ELR (cell line): ENCODE data around the gene ATL3.
"Not testable (repeated sequence)": the region's sequence is repeated elsewhere in the genome, so short reads cannot be mapped to it uniquely, and the experiment has no call there.

Experiments used
- DNase-seq: peaks from one replicate; pipeline ENCODE4 v3.0.0-alpha.2; 2015; ENCODE audit warnings: low read depth

The ATL3 gene

DNA sequence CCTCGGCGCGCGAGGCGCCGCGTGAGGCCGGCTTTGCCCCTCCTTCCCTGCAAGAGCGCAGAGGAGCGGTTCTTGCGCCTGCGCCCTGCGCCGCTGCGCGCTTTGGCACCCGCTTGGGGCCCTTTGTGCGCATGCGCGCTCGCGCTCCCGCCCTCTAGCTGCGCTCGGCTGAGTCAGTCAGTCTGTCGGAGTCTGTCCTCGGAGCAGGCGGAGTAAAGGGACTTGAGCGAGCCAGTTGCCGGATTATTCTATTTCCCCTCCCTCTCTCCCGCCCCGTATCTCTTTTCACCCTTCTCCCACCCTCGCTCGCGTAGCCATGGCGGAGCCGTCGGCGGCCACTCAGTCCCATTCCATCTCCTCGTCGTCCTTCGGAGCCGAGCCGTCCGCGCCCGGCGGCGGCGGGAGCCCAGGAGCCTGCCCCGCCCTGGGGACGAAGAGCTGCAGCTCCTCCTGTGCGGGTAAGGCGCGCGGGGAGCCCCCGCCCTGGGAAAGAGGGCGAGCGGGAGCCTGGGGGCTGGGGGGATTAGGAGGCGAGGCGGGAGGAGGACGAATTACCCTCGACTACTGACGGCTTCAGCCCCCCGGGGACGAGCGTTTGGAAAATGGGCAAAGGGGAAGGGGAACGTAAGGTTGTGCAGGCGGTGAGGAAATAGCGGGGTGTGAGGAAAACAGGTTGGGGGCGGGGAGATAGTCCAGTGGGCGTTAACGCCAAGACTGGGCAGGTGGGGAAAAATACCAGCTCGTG, 10.3 kb upstream of the ATL3 start, which contains the start of gene RTN3:
Gene RTN3 (plus strand): TSS at position 180 of the 745 bp plus-strand sequence. CDS start 137 bp downstream, at position 317.
- DNase-seq, result peak; percentile 96

- peak; percentile 44 for DNase-seq
These were observed 9.7 kb upstream of the ATL3 start for GRCh38 chr11:63680834-63681320.

GRCh38 chr11:63673579-63673978, 2.4 kb upstream of the ATL3 start:
- peak; percentile 27 for DNase-seq

- DNase-seq, result peak; percentile 11
These were observed 1.9 kb upstream of the ATL3 start for GRCh38 chr11:63672936-63673539.

- DNase-seq, result no peak
These were observed 934 bp upstream of the ATL3 start for GRCh38 chr11:63672156-63672463.

- peak; percentile 67 for DNase-seq
These were observed 499 bp downstream of the ATL3 start for GRCh38 chr11:63670433-63671321.

GRCh38 chr11:63670096-63670432, 1.1 kb downstream of the ATL3 start:
- peak; percentile 17 for DNase-seq

DNA sequence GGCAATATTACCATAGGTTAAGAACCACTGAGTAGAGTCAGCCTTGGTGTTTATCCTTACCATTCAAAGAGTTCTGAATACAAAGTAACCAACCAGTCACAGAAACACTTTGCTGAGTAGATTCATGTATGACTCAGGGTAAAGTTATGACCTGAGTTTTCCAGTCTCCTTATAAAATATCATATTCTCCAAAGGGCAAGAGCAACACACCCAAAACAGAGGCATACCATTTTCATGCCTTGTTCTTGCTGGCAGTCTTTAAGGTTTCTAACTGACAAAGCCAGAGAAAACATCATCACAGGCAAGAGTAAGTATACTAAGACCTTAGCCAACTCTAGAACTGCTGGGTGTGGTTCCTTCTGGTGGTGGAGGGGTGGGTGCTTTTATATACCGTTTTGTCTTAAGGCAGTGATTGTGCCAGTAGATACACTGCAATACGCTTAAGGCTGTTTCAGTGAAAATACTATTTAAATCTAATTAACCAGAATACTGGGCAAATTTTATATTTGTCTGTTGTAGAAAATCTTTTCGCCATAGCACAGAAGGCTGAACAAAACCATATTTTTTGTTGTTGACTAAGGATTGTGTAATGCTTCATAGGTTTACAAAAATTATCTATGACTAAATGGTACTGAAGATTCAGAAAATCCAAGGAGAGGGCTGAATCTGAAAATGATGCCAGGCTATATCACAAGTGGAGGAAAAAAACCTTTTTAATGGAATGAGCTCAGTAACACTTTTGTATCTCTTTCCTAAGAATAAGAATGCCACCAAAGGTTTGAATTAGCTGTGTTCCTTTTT, 3.0 kb downstream of the ATL3 start:
- DNase-seq, result peak; percentile 96

DNA sequence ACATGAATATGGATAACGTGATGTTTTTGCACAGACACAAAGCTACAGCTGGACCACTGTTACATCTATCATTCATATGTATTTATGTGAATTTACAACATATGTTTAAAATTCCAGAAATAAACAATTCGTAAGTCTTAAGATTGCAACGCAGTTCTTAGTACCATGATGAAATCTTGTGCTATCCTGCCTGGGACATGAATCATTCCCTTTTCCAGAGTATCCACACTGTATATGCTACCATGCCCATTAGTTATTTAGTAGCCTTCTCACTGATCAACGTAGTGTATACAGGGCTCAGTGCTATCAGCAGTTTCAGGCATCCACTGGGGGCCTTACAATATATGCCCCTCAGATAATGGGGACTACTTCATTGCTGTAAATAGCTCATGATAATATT, 4.3 kb downstream of the ATL3 start:
- peak; percentile 79 for DNase-seq

GRCh38 chr11:63663809-63664208, 7.4 kb downstream of the ATL3 start:
- DNase-seq, result peak; percentile 88

DNA sequence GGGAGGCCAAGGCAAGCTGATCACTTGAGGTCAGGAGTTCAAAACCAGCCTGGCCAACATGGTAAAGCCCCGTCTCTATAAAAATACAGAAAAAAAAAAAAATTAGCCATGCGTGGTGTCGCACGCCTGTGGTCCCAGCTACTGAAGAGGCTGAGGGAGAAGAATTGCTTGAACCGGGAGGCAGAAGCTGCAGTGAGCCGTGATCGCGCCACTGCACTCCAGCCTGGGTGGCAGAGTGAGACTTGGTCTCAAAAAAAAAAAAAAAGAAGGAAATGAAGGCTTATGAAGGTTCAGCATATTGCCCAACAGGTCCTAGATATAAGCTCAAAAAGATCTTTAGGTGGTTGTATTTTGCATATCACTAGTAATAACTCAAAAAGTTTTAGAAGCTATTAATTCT, 10.2 kb downstream of the ATL3 start:
- no peak for DNase-seq

DNA sequence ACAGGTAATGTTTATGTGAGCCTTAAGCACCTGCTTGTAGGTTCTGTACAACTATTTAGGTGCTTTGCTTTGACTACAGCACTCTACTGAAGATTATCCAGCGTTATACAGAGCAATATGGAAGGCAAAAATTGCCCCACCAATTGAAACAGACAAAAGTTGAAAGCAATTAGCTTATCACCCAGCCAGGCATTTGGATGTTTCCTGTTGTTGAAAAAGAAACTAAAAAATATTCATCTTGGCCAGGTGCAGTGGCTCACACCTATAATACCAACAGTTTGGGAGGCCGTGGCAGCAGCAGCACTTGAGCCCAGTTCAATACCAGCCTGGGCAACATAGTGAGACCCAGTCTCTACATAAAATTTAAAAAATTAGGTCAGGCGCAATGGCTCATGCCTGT, 18.5 kb downstream of the ATL3 start:
- DNase-seq, result no peak

GRCh38 chr11:63643205-63643604, 28.0 kb downstream of the ATL3 start:
- DNase-seq, result no peak

GRCh38 chr11:63641727-63642126, 29.4 kb downstream of the ATL3 start:
- peak; percentile 37 for DNase-seq

- peak; percentile 54 for DNase-seq
These were observed 31.9 kb downstream of the ATL3 start for GRCh38 chr11:63639199-63639832.

- DNase-seq, result not testable (repeated sequence)
These were observed 32.7 kb downstream of the ATL3 start for GRCh38 chr11:63638436-63638835.

DNA sequence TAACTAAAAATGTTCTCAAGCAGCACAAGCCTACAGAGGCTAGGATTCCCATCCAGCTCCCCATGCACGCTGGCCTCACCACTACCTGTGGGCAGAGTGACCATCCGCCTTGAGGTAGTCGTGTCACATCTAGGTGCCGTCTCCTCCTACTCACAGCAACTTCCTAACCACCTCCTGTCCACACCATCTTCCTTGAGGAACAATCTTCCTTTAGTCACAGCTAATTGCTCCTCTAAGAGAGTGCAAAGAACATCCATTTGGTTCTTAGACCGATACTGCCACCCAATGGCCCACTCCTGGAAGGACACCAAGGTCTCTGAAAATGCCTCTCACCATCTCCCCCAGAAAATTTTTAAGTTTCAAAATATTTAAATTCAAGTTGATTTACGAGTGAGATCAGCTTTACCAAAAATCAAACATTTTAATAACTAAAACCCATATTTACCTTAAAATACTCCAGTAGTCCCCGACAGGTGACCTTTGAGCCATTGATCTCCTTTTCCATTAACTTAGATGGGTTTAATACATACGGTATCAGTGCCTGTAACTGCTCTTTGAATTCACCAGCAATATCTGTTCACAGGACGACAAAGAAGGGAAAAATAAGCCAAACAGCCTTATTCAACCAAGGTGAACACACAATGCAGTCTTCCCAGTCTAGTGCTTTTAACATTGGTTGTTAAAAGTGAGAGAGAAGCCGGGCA, 35.3 kb downstream of the ATL3 start:
- DNase-seq, result peak; percentile 72

GRCh38 chr11:63629426-63629825, 41.8 kb downstream of the ATL3 start:
- no peak for DNase-seq

DNA sequence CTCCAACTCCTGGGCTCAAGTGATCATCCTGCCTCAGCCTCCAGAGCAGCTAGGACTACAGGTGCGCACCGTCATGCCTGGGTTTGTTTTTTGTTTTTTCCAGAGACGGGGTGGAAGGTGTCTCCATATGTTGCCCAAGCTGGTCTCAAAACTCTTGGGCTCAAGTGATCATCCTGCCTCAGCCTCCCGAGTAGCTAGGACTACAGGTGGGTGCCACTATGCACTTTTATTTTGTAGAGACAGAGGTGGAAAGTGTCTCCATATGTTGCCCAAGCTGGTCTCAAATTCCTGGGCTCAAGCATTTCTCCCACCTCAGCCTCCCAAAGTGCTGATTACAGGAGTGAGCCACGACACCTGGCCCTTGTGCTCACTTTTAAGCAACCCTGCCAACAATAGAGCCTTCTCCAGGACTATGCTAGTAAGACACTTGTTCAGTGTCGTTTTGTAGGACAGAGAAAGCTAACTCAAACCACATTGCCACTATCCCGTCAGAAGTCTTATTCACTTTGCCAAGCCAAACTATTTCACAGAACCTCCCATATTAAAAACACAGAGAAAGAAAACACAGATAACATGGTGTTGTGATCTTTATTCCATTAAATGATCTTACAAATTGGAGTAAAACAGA, 47.5 kb downstream of the ATL3 start:
- peak; percentile 13 for DNase-seq

GRCh38 chr11:63622323-63622722, 48.9 kb downstream of the ATL3 start:
- DNase-seq, result peak; percentile 19
